Colonic mucosa (tissue), 4 donors: ENCODE results near the gene ERICH6. TPM values are rescaled to one million over a fixed set of nuclear protein-coding genes. Genes with fewer than 3 reads are reported as not detected.

Experiments used
- DNase-seq: peaks from one replicate; pipeline ENCODE4 v3.0.0-alpha.2; 2020
- H3K27ac ChIP-seq: fragments of 200-600 bp; one replicate; pipeline ENCODE4 v1.8.0; 2021
- H3K27me3 ChIP-seq: fragments of 200-600 bp; one replicate; pipeline ENCODE4 v1.8.0; 2021
- H3K36me3 ChIP-seq: fragments of 200-600 bp; one replicate; pipeline ENCODE4 v1.8.0; 2021
- H3K4me1 ChIP-seq: fragments of 200-600 bp; one replicate; pipeline ENCODE4 v1.8.0; 2021; ENCODE audit warnings: mild to moderate bottlenecking
- H3K4me3 ChIP-seq: fragments of 200-600 bp; one replicate; pipeline ENCODE4 v1.8.0; 2021
- H3K9ac ChIP-seq, 2 donors: one replicate each; pipeline ENCODE4 v1.7.0; 2013; ENCODE audit warnings: control low read depth in 2 of 2, low read depth in 2 of 2, low read length in 2 of 2
- H3K9me3 ChIP-seq: fragments of 200-600 bp; one replicate; pipeline ENCODE4 v1.8.0; 2021
- CTCF ChIP-seq: fragments of 200-600 bp; IDR thresholded peaks from one replicate; pipeline ENCODE4 v1.8.0; 2022; ENCODE audit warnings: antibody characterized with exemption, mild to moderate bottlenecking
- intact Hi-C: fragments of 100-400 bp; cut with DNase I; formaldehyde crosslinking; loops from one replicate; pipeline ENCODE4 v1.14.1; 2022
- total RNA-seq, 2 donors: library from RNA; stranded (reverse); fragmentation: NEBNext Ultra II Directional in 1 of 2; extraction: Animal tissue kit (Norgen Biotek cat#: 25700) in 1 of 2; gene quantifications; one replicate each; pipeline ENCODE4 v1.2.1, GENCODE V29; 2021
- donor health status: healthy.
- donor health status: DM: no; HTN: no; CAD: no.
- donor health status: DM: no; HTN: no; CAD: no.

Gene ERICH6
- total RNA-seq, 2 donors from 2014 or later: not detected

GRCh38 chr3:150742679-150743078 is 39.0 kb upstream of the ERICH6 start:
- Histone ChIP-seq H3K9me3 (no peaks in the 10 kb centered on the region), H3K9ac (no peak overlapping the region), H3K27me3 (no peaks in the 10 kb centered on the region), H3K4me3 (no peak overlapping the region), H3K4me1 (peaks cover 17% of the 10 kb centered on the region), H3K36me3 (no peaks in the 10 kb centered on the region), H3K27ac (no peak overlapping the region)
- DNase-seq: no peak
- TF ChIP-seq CTCF: no peak
- intact Hi-C loops: no loop called here

GRCh38 chr3:150742141-150742523 is 38.4 kb upstream of the ERICH6 start:
- Histone ChIP-seq H3K4me3 (no peak overlapping the region), H3K4me1 (peaks cover 13% of the 10 kb centered on the region), H3K9me3 (no peaks in the 10 kb centered on the region), H3K27me3 (no peaks in the 10 kb centered on the region), H3K9ac (no peak overlapping the region), H3K36me3 (no peaks in the 10 kb centered on the region), H3K27ac (no peak overlapping the region)
- no peak for DNase-seq
- TF ChIP-seq CTCF: no peak
- intact Hi-C loops: no loop called here

- no peak overlapping the region for H3K27ac ChIP-seq
- H3K9ac ChIP-seq: no peak overlapping the region
- intact Hi-C loops: no loop called here
- peaks cover 11% of the 10 kb centered on the region for H3K4me1 ChIP-seq
- H3K4me3 ChIP-seq: no peak overlapping the region
- H3K36me3 ChIP-seq: no peaks in the 10 kb centered on the region
- no peak for TF ChIP-seq CTCF
- DNase-seq: no peak
- no peaks in the 10 kb centered on the region for H3K9me3 ChIP-seq
- H3K27me3 ChIP-seq: no peaks in the 10 kb centered on the region
Observed at GRCh38 chr3:150741497-150742140, 37.9 kb upstream of the ERICH6 start.

- Histone ChIP-seq H3K9ac (no peak overlapping the region), H3K9me3 (no peaks in the 10 kb centered on the region), H3K36me3 (no peaks in the 10 kb centered on the region), H3K27me3 (no peaks in the 10 kb centered on the region), H3K27ac (no peak overlapping the region), H3K4me1 (peaks cover 11% of the 10 kb centered on the region), H3K4me3 (no peak overlapping the region)
- TF ChIP-seq CTCF: no peak
- intact Hi-C loops: no loop called here
- DNase-seq: peak; percentile 14
Observed at GRCh38 chr3:150740733-150741496, 37.2 kb upstream of the ERICH6 start.

- no peaks in the 10 kb centered on the region for H3K27me3 ChIP-seq
- intact Hi-C loops: no loop called here
- H3K9me3 ChIP-seq: no peaks in the 10 kb centered on the region
- H3K4me3 ChIP-seq: no peak overlapping the region
- DNase-seq: no peak
- H3K36me3 ChIP-seq: no peaks in the 10 kb centered on the region
- H3K9ac ChIP-seq: no peak overlapping the region
- H3K27ac ChIP-seq: no peak overlapping the region
- H3K4me1 ChIP-seq: peaks cover 11% of the 10 kb centered on the region
- TF ChIP-seq CTCF: no peak
Observed at GRCh38 chr3:150739877-150740645, 36.3 kb upstream of the ERICH6 start.
